Smooth muscle cell (in vitro differentiated cells): ENCODE data around the gene ATP6V0B. TPM values are rescaled to one million over a fixed set of nuclear protein-coding genes. Genes with fewer than 3 reads are reported as not detected.

Experiments
- DNase-seq: peaks from one replicate; lab custom pipeline; 2025; ENCODE audit not compliant: unreplicated experiment; lab: John Stamatoyannopoulos, UW
- H2AFZ ChIP-seq: fragments of 200-600 bp; sonication (generic); 2 replicates; pipeline ENCODE4 v1.6.0; 2016; ENCODE audit warnings: antibody characterized with exemption, low read depth, mild to moderate bottlenecking
- H3F3A ChIP-seq: fragments of 200-600 bp; sonication (generic); 2 replicates; pipeline ENCODE4 v1.6.0; 2017; ENCODE audit warnings: antibody characterized with exemption, low read depth
- H3K27ac ChIP-seq: fragments of 200-600 bp; sonication (generic); 2 replicates; pipeline ENCODE4 v1.5.1; 2016; ENCODE audit warnings: low read depth, mild to moderate bottlenecking
- H3K27me3 ChIP-seq: fragments of 200-600 bp; sonication (generic); 2 replicates; pipeline ENCODE4 v1.6.1; 2016; ENCODE audit warnings: low read depth, mild to moderate bottlenecking
- H3K36me3 ChIP-seq: fragments of 200-600 bp; sonication (generic); 2 replicates; pipeline ENCODE4 v1.5.1; 2016; ENCODE audit warnings: low read depth
- H3K4me1 ChIP-seq: fragments of 200-600 bp; sonication (generic); 2 replicates; pipeline ENCODE4 v1.5.1; 2016; ENCODE audit warnings: low read depth
- H3K4me2 ChIP-seq: fragments of 200-600 bp; sonication (generic); 2 replicates; pipeline ENCODE4 v1.6.0; 2016; ENCODE audit warnings: mild to moderate bottlenecking
- H3K4me3 ChIP-seq: fragments of 200-600 bp; sonication (generic); 2 replicates; pipeline ENCODE4 v1.5.1; 2016; ENCODE audit warnings: mild to moderate bottlenecking
- H3K79me2 ChIP-seq: fragments of 200-600 bp; sonication (generic); 2 replicates; pipeline ENCODE4 v1.6.0; 2016; ENCODE audit warnings: low read depth, mild to moderate bottlenecking
- H3K9ac ChIP-seq: fragments of 200-600 bp; sonication (generic); 2 replicates; pipeline ENCODE4 v1.6.0; 2016; ENCODE audit warnings: low read depth
- H3K9me3 ChIP-seq: fragments of 200-600 bp; sonication (generic); replicated peaks from 2 replicates; pipeline ENCODE4 v1.5.1; 2016; ENCODE audit warnings: low read depth
- H4K20me1 ChIP-seq: fragments of 200-600 bp; sonication (generic); 2 replicates; pipeline ENCODE4 v1.6.0; 2016; ENCODE audit warnings: low read depth
- WGBS: methylation state at CpG from one replicate; pipeline ENCODE4 v1.1.7; 2016; ENCODE audit warnings: low lambda C conversion rate; 5-methylcytosine and 5-hydroxymethylcytosine counted together
- polyA plus RNA-seq: library from polyadenylated mRNA; unstranded; fragments of >200 nt; fragmentation: Nextera tagmentation; extraction: Ambion mirVana; gene quantifications from 2 replicates; pipeline ENCODE4 v1.2.1, GENCODE V29; 2016
- total RNA-seq: library from RNA; depleted of rRNA; stranded (reverse); fragments of >200 nt; gene quantifications from 2 replicates; pipeline ENCODE4 v1.2.3, GENCODE V29; 2014
- TF ChIP-seq, protein P1 (sequence below): fragments of 200-600 bp; sonication (generic); IDR thresholded peaks from 2 replicates; pipeline ENCODE4 v1.5.1; 2017; ENCODE audit warnings: borderline replicate concordance, mild to moderate bottlenecking, antibody characterized with exemption; ENCODE audit not compliant: insufficient read depth, poor library complexity, severe bottlenecking

The ATP6V0B gene
- total and polyA plus RNA-seq, 2 experiments from 2014 or later, result 106 to 203 TPM

DNA sequence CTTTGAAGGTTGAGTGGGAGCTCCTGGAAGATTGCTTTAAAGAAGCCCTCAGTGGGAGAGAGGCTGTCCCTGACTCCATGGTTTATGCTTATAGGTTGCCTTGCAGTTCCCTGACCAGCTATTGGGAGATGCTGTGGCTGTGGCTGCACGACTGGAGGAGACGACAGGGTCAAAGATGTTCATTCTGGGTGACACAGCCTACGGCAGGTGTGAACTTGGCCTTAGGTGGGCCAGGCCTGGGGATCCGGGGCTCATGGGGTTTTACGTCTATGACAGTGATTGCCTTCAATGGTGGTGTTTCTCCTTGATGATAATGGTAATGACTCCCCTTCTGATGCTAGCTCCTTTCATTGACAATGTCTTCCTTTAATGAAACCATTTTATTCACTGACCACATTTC is 4.3 kb upstream of the ATP6V0B start:
- TF ChIP-seq, protein P1, sequence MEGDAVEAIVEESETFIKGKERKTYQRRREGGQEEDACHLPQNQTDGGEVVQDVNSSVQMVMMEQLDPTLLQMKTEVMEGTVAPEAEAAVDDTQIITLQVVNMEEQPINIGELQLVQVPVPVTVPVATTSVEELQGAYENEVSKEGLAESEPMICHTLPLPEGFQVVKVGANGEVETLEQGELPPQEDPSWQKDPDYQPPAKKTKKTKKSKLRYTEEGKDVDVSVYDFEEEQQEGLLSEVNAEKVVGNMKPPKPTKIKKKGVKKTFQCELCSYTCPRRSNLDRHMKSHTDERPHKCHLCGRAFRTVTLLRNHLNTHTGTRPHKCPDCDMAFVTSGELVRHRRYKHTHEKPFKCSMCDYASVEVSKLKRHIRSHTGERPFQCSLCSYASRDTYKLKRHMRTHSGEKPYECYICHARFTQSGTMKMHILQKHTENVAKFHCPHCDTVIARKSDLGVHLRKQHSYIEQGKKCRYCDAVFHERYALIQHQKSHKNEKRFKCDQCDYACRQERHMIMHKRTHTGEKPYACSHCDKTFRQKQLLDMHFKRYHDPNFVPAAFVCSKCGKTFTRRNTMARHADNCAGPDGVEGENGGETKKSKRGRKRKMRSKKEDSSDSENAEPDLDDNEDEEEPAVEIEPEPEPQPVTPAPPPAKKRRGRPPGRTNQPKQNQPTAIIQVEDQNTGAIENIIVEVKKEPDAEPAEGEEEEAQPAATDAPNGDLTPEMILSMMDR, result no peak
- Histone ChIP-seq H3K4me2 (peak overlapping the region; percentile 95), H4K20me1 (peaks cover 2% of the 10 kb centered on the region), H3K79me2 (peaks cover 16% of the 10 kb centered on the region), H3K4me1 (peaks cover 13% of the 10 kb centered on the region), H3K9me3 (no peaks in the 10 kb centered on the region), H2AFZ (no peak overlapping the region), H3K27me3 (no peaks in the 10 kb centered on the region), H3K4me3 (peak overlapping the region; percentile 77), H3K27ac (no peak overlapping the region), H3K36me3 (no peaks in the 10 kb centered on the region), H3F3A (peaks cover 7% of the 10 kb centered on the region), H3K9ac (peak overlapping the region; percentile 70)
- no peak for DNase-seq
- 55% methylated on average over 5 of the region's 5 CpGs for WGBS

DNA sequence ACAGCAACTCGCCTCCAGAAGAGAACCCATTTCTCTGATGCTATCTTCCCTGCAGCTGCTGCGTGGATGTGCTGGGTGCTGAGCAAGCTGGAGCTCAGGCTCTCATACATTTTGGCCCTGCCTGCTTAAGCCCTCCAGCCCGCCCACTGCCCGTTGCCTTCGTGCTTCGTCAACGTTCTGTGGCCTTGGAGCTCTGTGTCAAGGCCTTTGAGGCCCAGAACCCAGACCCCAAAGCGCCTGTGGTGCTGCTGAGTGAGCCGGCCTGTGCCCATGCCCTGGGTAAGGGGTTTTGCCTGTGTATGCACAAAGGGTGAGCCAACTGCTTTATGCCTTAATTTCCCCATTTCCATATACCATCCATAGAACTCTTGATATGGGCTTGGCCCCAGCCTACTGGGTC is 3.8 kb upstream of the ATP6V0B start:
- Histone ChIP-seq H3F3A (peaks cover 7% of the 10 kb centered on the region), H3K9ac (no peak overlapping the region), H3K4me3 (peak overlapping the region; percentile 77), H3K27ac (no peak overlapping the region), H3K4me2 (peak overlapping the region; percentile 95), H4K20me1 (peaks cover 6% of the 10 kb centered on the region), H3K36me3 (no peaks in the 10 kb centered on the region), H3K79me2 (peaks cover 20% of the 10 kb centered on the region), H3K9me3 (no peaks in the 10 kb centered on the region), H3K4me1 (peaks cover 16% of the 10 kb centered on the region), H2AFZ (no peak overlapping the region), H3K27me3 (no peaks in the 10 kb centered on the region)
- WGBS, result 93% methylated on average over 9 of the region's 9 CpGs
- TF ChIP-seq, protein P1, result no peak
- no peak for DNase-seq

DNA sequence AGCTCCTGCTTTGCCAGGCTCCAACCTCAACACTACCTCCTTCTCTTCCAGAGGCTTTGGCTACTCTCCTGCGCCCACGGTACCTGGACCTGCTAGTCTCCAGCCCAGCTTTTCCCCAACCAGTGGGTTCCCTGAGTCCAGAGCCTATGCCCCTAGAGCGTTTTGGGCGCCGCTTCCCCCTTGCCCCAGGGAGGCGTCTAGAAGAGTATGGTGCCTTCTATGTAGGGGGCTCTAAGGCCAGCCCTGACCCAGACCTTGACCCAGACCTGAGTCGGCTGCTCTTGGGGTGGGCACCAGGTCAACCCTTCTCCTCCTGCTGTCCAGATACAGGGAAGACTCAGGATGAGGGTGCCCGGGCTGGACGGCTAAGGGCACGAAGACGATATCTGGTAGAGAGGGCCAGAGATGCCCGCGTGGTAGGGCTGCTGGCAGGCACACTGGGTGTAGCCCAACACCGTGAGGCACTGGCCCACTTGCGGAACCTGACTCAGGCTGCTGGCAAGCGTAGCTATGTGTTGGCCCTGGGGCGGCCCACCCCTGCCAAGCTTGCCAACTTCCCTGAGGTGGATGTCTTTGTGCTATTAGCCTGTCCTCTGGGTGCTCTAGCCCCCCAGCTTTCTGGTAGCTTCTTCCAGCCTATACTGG is 3.3 kb upstream of the ATP6V0B start:
- Histone ChIP-seq H3K36me3 (no peaks in the 10 kb centered on the region), H4K20me1 (peaks cover 11% of the 10 kb centered on the region), H3K79me2 (peaks cover 24% of the 10 kb centered on the region), H3K27me3 (no peaks in the 10 kb centered on the region), H3K4me2 (no peak overlapping the region), H3K27ac (no peak overlapping the region), H3K4me1 (peaks cover 17% of the 10 kb centered on the region), H2AFZ (no peak overlapping the region), H3K4me3 (no peak overlapping the region), H3K9me3 (no peaks in the 10 kb centered on the region), H3F3A (peaks cover 7% of the 10 kb centered on the region), H3K9ac (no peak overlapping the region)
- TF ChIP-seq, protein P1, result no peak
- 97% methylated on average over 17 of the region's 17 CpGs for whole genome bisulfite sequencing
- DNase-seq, result no peak

DNA sequence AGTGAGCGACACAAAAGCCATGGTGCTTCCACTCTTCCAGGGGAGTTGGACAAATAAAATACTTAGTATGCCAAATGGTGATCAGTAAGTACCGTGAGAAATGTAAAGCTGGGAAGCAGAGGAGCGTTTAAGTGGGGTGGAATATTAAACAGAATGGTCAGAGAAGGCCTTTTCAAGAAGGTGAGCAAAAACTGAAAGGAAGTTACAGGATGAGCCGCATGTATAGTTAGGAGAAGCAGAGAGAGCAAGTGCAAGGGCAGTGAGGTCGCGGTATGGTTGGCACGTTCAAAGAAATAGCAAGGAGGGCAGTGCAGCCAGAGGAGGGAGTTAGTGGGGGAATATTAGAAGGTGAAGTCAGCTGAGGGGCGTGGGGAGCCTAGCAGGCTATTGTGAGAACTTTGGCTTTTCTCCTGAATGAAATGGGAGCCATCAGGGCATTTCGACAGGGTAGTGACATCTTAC is 748 bp upstream of the ATP6V0B start:
- Histone ChIP-seq H3K9me3 (no peaks in the 10 kb centered on the region), H3K4me1 (peaks cover 24% of the 10 kb centered on the region), H3K9ac (no peak overlapping the region), H3K36me3 (no peaks in the 10 kb centered on the region), H3K79me2 (peaks cover 33% of the 10 kb centered on the region), H3F3A (peaks cover 19% of the 10 kb centered on the region), H3K4me3 (peak overlapping the region; percentile 81), H3K27me3 (no peaks in the 10 kb centered on the region), H4K20me1 (peaks cover 32% of the 10 kb centered on the region), H3K27ac (no peak overlapping the region), H3K4me2 (peak overlapping the region; percentile 99), H2AFZ (peak overlapping the region; percentile 78)
- DNase-seq, result no peak
- WGBS, result 46% methylated on average over 9 of the region's 9 CpGs
- TF ChIP-seq, protein P1, result no peak
